Globus pallidus (tissue), 1 donor: Measurements from ENCODE around the gene GRIK2.

Experiments
- DNase-seq: peaks from one replicate; pipeline ENCODE4 v3.0.0-alpha.2; 2015; ENCODE audit warnings: low spot score

The GRIK2 gene

DNA sequence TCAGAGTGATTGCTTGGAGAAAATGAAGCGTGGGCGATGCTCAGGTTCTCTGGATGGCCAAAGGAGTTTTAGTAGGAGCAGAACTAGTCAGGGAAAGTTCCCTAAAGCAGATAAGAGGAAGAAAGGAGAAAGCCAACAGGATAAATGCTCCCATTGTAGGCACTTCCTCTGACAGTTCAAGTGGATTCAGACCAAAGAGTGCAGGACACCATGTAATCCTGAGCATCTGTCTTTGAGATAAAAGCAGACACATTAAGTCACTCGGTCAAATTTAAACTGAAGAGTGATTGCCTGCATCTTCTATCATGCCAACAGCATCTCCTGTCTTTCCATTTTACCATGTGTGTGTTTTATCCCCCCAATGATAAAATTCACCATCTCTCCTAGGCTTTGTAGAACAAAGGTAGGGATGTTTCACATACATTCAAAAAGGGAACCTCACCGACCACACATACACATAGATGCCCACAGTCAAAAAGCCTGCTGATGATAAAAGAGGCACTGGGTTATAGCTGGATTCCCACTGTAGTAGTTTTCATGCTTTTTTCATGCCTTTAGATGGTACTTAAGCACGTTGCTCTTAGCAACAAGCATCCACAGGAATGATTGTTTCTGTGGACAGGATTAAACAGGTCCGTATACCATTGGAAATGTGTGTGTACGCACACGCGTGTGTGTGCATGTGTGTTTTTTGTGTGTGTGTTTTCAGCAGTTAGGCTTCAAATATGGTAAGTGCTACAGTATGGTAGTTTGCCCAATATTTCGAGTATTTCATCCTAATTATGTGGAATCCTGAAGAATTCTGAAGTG lies 7.0 kb downstream of the GRIK2 start:
- no peak for DNase-seq

DNA sequence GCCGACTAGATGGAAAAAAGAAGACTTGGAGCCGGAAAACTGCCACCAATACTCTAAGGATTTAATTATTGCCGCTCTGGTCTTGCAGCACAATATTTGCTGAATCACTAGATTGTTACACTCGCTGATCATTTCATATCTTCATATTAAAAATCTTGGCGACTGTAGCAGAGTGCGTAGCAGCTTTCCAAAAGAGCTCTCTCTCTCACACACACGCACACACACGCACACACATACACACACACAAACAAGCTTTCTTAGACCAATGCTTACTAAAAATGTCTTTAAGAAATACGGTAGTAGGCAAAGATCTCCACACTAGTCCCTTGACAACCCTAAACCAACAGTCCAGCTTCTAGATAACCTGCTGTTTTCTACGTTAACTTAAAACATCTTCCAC lies 7.7 kb downstream of the GRIK2 start:
- DNase-seq: no peak

DNA sequence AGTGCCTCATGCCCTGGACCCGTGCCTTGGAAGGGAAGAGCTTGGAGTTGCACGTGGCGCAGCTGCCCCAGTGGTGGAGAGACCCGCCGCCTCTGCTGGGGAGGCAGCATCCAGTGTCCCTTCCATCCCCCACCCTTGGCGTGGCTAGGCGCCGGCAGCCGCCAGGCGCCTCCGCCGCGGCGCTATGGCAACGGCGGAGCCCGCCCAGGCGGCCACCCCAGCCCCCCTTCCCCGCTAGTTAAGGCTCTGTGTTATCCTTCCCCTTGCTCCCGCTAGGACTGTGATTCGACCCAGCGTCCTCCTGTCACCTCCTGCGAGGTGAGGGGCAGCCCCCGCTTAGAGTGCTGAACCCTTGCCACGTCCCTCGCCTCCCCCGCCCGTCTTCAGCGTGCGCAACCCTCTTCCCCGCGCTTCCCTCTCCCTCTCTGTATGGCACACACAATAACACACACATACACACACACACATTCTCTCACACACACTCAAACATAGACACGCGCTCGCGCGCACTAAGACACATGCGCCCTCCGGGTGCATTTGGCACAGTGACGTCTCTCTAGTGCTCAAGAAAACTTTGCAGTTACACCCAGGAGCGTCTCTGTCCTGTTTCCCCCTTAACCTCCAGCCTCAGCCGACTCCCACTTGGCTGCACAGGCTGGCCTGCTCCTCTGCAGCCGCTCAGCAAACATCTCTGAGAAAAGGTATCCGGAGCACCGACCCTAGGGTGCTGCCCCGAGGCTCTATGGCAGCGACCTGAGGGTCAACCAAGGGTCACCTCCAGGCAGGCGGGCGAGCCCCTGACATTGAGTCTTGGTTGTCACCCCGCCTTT lies 8.5 kb downstream of the GRIK2 start:
- DNase-seq: no peak

DNA sequence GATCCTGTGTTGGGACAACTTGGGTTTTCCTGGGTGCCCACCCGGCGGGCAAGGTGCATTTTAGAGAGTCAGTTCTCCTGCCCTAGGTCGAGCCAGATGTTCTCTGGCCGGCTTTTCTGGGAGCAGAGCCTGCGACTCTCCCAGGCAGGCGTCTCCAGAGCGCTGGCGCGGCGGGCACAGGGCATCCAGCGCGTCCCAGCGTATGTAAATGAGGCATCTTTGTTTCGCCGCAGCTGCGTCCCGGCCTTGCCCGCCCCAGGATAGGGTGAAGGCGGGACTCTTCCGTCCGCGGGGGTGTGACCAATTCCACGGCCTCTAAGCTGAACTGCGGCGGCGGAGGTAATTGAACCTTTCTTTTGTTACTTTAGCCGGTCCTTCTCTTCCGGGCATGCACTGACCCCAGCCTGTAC lies 9.1 kb downstream of the GRIK2 start:
- no peak for DNase-seq

DNA sequence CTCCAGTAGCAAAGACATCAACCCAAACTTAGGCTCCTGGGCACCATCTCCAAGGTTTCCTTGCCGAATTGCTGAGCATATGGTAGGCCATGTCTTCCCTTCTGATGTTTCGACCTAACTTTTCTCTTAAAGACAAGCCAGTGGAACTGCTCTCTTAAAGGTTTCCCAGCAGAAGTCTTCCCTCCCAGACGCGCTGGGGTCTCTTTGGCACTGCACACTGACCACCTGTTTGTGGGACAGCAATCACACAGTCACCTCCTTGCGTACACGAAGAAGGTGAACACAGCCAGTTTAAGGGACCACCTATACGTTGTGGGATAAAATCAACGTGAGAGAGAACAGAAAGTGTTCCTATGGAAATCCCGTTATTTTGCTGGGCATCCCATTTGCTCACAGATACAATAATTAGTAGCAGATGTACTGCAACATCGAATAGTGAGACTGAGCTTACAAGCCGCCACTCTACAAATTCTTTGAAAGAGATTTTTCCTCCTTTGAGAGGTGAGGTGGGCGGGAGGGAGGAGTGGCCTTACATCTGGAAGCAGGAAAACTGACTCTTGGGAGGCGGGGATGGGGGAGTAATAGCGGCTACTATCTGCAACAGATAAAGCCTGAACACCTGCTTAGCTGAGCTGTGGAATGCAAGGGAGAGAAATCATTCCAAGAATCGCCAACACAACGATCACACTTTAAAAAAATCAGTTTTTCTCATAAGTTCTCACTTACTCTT lies 9.9 kb downstream of the GRIK2 start:
- DNase-seq: no peak

DNA sequence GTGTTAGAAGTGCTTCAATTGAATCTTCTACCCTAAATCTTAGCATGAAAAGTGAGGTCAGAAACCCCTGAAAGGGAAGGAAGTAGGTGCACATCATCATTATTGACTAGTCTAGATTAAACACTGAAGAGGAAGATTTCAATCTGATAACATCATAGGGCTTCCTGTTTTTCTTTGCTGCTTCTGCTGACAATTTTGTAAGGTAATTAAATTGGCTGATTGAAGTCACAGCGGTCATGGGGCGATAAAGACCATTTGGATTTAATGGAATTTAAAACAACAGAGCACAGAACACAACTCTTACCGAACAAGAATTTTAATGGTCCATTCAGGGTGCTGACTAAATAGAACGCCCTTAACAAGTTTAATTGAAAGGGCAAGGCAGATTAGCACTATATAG lies 11.3 kb downstream of the GRIK2 start:
- DNase-seq: no peak

DNA sequence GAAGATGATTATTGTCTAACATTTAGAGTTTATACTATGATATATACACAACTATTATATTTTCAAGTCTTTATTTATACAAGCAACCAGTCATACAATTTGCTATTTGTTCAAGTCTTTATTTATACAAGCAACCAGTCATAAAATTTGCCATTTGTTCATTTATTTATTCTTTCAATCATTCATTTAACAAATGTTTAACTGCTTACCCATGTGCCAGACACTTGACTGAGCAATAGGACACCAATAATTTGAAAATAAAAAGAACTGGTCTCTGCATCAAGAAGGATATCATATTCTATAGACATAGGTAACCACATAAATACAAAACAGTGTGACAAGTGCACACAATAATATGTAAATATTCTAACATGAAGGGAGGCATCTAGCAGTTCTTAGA lies 20.3 kb downstream of the GRIK2 start:
- DNase-seq: no peak

DNA sequence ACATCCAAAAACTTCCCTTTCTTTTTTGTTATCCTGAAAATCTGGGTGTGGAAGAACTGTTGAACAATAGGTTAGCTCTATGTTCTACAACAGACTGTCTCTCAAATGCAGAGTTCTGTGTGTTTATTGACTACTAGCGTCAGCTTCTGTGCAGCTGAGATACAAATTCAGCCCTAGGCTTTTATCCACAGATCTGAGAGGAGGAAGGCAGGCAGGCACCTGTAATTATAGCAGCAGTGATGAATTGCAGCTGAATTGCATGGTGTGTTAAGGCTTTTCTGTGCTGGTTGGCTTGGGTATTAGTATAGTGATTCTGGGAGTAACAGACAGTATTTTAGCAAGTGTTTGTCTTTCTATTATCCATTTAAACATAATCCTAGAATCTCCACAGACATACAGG lies 24.4 kb downstream of the GRIK2 start:
- no peak for DNase-seq

DNA sequence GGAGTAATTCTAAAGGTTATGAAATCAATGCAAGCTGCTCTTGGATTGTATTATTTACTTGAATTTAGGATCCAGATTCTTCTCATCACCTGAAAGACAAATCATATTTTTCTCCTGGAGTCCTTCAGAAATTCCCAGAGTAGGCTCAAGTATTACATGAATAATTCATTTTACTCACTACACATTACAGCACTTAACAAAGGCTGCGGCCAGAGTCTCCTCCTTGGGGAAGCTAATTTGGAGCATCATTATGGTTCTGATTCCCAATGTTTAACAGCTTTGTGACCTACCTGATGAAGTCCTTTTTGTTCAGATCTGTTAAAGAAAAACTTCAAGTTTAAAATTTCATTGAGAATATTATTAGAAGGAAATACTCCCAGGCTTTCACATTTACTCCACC lies 28.7 kb downstream of the GRIK2 start:
- no peak for DNase-seq

DNA sequence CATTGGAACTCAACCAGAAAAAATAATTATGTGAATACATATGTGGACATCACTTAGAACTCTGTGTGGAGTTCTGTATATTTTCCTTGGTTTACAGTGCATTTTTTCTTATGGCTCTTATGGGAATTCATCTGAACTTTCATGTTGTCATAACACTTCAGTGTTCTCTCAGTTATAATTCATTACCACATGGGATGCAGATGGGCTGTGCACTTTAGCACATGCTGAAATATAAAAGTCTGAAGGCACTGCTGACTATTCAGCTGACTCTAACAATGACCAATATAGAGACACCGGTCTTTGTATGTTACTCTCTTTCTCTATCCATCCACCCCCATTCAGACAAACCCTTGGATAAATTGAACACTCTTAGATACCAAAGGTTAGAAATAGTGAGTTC lies 29.3 kb downstream of the GRIK2 start:
- no peak for DNase-seq

DNA sequence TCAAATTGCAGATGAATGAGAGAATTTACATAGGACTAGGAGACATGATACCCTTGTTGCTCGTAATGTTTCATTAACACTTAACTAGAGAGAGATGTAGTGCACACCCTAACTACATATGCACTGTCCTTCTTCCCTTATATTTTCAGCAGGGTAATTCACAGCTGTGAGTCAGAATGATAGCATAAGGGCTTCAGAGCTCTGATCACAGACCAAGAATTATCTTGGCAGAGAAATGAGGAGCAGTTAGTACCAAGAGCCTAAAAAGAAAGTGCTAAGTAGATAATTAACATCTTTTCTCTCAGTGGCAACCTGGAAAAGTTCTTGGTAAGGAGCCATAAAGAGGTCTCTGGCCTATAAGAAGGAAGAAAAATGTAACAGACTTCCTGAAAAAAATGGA lies 35.8 kb downstream of the GRIK2 start:
- DNase-seq: no peak

DNA sequence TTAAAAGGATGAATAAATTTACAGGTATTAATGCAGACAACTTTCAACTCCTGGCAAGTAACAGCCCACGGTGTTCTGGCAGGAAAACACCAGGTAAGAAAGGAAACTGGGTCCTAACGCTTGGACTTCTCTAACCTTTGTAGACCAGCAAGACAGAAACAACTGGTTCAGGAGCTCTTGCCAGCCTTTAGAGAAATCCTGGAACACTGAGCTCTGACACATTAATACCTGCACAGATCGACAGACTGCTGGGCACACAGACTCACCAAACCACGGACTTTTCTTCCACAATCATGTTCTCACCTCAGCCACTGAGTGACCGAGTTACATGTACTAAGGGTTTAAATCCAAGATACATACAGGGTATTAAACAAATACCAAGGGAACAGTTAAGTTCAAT lies 36.3 kb downstream of the GRIK2 start:
- no peak for DNase-seq

DNA sequence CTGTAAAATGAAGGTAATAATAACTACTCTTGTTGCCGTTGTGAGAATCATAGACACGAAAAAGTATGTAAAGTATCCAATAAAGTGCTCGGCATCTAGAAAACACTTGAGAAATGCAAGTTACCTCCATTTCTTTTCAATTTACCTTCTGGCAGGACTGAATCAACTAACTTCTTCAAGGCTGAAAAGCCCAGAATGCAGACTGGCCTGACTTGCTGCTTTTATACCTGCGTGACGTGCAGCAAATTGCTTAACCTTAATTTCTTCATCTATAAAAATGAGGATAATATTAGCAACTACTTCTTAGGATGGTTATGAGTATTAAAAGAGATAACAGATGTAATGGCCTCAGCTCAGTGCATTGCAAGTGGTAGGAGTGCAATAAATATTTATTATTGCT lies 39.6 kb downstream of the GRIK2 start:
- DNase-seq: no peak

DNA sequence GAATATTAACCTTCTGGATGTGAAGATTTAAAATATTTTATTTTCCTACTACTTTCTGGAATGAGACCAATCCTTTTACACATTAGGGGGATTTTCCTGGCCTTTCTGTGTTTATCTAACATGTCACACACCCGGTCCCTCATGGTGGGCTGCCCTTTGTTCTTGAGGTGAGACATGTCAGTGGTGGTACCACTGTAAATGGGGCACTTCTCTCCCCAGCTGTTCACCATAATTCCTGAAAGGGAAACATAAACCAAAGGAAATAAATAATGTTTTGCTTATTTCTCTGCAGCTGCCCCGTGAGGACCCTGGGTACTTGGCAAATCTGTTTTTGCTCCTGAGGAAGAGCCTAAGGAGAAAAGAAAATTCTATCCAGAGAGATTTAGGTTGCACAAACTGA lies 41.1 kb downstream of the GRIK2 start:
- no peak for DNase-seq

DNA sequence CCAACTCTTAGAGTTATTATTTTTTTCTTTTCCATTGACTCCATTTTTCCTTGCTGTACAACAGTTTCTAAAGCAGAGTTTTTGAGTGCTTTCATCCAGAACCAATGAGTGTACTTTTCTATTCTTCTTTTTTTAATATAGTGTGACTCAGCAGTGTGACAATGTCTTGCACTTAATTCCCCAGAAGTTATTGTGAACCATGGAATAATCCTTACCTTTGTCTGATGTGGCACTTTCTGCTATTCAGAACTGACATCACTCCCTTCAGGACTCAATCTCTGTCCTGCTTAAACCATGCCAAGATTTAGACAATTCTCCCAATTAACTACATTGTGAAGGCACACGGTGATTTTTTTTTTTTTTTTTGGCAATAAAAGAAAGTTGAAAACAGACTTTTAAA lies 41.5 kb downstream of the GRIK2 start:
- no peak for DNase-seq

DNA sequence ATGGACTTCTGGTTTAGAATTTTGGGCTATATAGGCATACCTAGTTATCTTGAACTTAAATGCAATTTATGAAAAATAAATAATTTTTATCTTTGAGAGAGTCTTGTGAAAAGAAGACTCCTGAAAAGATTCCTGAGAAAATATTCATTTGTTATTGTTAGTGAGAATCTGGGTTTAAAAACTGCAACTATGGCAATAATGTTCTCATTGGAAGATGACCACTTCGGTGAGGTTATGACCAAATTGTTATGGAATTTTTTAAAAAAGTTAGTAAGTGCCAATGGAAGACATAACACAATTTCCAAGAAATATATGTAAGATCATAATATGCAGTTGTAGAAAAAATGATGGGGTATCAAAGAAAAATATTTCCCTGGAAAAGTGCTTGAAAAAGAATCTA lies 46.3 kb downstream of the GRIK2 start:
- DNase-seq: no peak

DNA sequence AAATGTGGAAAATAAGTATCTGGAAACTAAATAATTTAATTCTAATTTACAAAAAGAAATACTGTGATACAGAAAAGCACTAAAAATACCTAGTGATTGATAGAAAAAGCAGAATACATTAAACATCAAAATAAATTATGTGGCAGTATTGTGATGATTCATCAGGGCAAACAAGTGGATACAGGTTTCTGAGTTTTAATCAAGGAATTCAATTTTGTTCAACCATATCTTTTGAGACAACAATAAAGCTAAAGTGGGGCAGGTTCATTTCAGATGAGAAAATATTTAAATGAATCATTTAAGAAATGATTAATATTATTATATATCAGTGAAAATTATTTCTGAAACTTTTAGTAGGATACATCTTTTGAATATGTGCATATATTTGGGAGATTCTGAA lies 49.8 kb downstream of the GRIK2 start:
- no peak for DNase-seq

DNA sequence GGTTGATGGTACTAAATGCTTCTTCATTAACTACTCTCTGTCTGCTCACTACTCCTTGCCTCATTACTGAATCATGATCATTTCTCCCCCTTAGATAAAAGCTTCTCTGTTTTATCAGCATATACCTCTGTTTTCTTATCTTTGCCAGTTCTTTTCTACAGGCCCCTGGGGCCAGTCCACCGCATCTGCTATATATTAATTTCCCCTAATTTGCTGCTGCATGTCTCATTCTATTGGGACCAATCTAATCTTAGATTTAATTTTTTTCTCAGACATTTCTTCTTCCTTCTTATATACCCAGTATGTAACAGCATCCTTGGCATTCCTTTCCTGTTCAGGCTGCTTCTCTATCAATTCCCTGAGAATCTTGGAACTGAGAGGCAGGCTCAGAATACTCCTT lies 51.2 kb downstream of the GRIK2 start:
- no peak for DNase-seq

DNA sequence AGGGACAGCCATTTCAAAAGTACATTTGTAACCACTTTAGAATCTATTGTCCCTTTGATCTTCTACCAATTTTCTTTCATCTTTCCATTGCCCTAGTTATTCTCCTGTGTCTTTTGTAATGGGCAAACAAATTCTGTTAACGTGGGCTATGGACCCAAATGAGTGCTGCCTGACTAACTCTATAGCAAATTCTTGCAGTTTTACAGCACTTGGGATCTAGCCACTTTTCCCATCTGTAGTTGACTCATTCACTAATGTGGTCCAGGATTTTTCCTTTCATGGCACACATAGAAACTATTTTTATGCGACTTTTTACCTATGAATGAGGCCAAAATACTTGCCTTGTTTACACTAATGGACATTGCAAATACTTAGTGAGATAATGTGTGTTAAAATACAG lies 52.0 kb downstream of the GRIK2 start:
- no peak for DNase-seq

DNA sequence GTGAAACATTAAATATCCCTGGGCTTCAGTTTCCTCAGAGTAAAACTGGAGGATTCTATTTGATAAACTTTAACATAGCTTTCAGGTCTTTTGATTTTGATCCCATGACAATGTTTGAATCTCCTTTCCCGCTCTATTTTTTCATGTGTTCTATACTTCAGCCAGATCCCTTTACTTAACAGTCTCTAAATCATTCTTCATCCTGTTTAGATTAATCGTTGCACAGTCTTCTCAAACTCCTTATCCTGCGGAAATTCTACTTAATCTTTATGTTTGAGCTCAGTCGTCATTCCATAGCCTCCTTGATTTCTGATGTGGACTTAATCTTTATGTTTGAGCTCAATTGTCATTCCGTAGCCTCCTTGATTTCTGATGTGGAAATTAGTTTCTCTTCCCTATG lies 57.4 kb downstream of the GRIK2 start:
- no peak for DNase-seq

DNA sequence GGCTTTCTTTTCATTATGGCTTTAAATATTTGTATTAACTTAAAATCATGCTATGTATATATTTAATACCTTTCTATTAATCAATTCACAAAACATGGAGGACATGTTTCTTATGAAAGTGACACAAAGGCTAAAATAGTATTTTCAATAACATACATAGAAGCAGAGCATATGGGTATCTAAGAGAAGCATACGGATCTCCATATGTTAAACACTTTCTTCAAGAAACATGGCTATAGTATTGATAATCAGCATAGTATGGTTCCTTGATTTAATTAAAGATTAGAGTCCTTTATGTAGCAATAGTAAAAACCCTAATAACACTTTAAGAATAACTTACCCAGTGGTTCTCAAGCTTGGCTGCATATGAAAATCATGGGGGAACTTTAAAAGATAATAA lies 58.5 kb downstream of the GRIK2 start:
- no peak for DNase-seq

DNA sequence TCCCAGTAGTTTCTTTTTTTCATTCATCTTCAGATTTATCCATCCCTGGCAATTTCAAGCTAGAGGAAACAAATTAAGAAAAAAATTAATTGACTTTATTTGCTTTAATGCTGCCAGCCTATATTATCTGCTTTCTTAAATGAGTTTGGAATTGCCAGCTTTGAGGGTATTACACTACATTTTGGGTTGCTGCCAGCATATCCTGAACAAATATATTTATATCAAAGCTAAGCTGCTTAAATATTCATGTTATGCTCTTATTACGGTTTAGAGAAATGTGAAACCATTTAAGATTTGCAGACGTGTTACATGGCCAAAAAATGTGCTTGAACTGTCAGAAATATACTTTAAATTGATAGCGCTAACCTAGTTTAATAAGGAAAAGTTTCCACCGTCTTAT lies 59.7 kb downstream of the GRIK2 start:
- DNase-seq: no peak

DNA sequence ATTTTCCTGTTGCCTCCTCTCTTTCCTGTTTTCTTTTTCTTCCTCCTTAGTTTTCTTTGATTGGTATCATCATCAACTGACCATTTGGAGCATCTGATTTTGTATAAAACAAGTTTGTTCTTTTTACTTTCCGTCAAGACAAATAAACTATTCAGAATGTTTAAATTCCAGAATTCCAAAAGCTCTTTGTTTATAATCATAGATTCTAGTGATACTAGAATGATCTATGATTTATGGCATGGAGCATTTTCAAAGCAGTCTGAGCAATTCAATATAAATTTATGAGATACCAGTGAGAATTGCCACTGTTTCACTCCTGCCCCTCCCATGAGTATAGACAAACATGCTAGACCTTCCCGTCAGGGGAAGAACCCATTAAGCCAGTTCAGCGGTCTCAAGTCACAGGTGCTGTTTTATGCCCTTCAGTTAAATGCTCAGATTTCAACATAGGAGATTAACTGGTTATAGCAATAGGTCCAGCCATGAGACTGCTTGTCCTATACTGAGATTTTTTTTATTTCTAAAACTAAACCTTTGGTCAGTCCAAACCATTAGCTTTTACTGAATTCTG lies 60.7 kb downstream of the GRIK2 start:
- no peak for DNase-seq
